GM18870 (cell line): Measurements from ENCODE around the gene DCXR.

Experiments used
- ATAC-seq: cut with Tn5 transposase; IDR thresholded peaks from one replicate; pipeline ENCODE4 v1.9.1; 2021; ENCODE audit warnings: moderate library complexity; ENCODE audit not compliant: unreplicated experiment

The DCXR gene

GRCh38 chr17:82013772-82014321 lies 23.6 kb downstream of the DCXR start:
- no peak for ATAC-seq

- no peak for ATAC-seq
Measured at GRCh38 chr17:82013341-82013740, 24.2 kb downstream of the DCXR start.

- ATAC-seq, result no peak
Measured at GRCh38 chr17:82012640-82013295, 24.7 kb downstream of the DCXR start.

GRCh38 chr17:82012261-82012639 lies 25.2 kb downstream of the DCXR start:
- ATAC-seq, result no peak

GRCh38 chr17:82011617-82012187 lies 25.8 kb downstream of the DCXR start:
- ATAC-seq, result no peak

GRCh38 chr17:82010575-82011525 lies 26.6 kb downstream of the DCXR start:
- ATAC-seq, result no peak

- ATAC-seq, result no peak
Measured at GRCh38 chr17:82009413-82009812, 28.1 kb downstream of the DCXR start.

GRCh38 chr17:82008941-82009405 lies 28.5 kb downstream of the DCXR start:
- ATAC-seq, result no peak

- no peak for ATAC-seq
Measured at GRCh38 chr17:82008258-82008940, 29.1 kb downstream of the DCXR start.

- ATAC-seq, result no peak
Measured at GRCh38 chr17:82007495-82008257, 29.8 kb downstream of the DCXR start.

- ATAC-seq, result no peak
Measured at GRCh38 chr17:82007228-82007494, 30.3 kb downstream of the DCXR start.

- no peak for ATAC-seq
Measured at GRCh38 chr17:82006468-82007227, 30.8 kb downstream of the DCXR start.

- ATAC-seq, result no peak
Measured at GRCh38 chr17:82005701-82006348, 31.7 kb downstream of the DCXR start.

- no peak for ATAC-seq
Measured at GRCh38 chr17:82004517-82005455, 32.7 kb downstream of the DCXR start.

GRCh38 chr17:82003411-82004381 lies 33.8 kb downstream of the DCXR start:
- no peak for ATAC-seq

- no peak for ATAC-seq
Measured at GRCh38 chr17:82001571-82002056, 35.9 kb downstream of the DCXR start.
